ENCODE measurements around the gene PRKAG2. TPM values are rescaled to one million over a fixed set of nuclear protein-coding genes. Genes with fewer than 3 reads are reported as not detected.

Gene PRKAG2
- total and polyA plus RNA-seq, 9 donors, result 9.3 to 37.7 (median 22.6) TPM

- no peaks in the 10 kb centered on the region for H3K4me1 ChIP-seq (ENCODE audit: insufficient read depth)
- no peak for TF ChIP-seq POLR2A (IDR thresholded peaks at IDR 0.05)
- no peak for TF ChIP-seq CTCF (IDR thresholded peaks at IDR 0.05)
- TF ChIP-seq EP300 (IDR thresholded peaks at IDR 0.05), result no peak
- intact Hi-C loops (cut with DNase I), result no loop called here
- no peaks in the 10 kb centered on the region for H3K9me3 ChIP-seq
- H3K4me3 ChIP-seq, result no peak overlapping the region
- WGBS, 3 donors, result 80 to 88% (median 80%) methylated on average over 17 of the region's 17 CpGs
- H3K36me3 ChIP-seq, result no peaks in the 10 kb centered on the region
- H3K27ac ChIP-seq, result no peak overlapping the region
- no peak for DNase-seq
- H3K27me3 ChIP-seq, result no peaks in the 10 kb centered on the region
Observed at GRCh38 chr7:151810441-151811232, 66.3 kb downstream of the PRKAG2 start.

- no peaks in the 10 kb centered on the region for H3K36me3 ChIP-seq
- no peak for DNase-seq
- no peak overlapping the region for H3K4me3 ChIP-seq
- no peaks in the 10 kb centered on the region for H3K4me1 ChIP-seq (ENCODE audit: insufficient read depth)
- no peaks in the 10 kb centered on the region for H3K9me3 ChIP-seq
- H3K27ac ChIP-seq, result no peak overlapping the region
- intact Hi-C loops (cut with DNase I), result no loop called here
- 76 to 85% (median 85%) methylated on average over 5 of the region's 5 CpGs for WGBS, 3 donors
- TF ChIP-seq EP300 (IDR thresholded peaks at IDR 0.05) (no peak), CTCF (IDR thresholded peaks at IDR 0.05) (no peak)
- no peaks in the 10 kb centered on the region for H3K27me3 ChIP-seq
Observed at GRCh38 chr7:151809864-151810170, 67.1 kb downstream of the PRKAG2 start.

- no peak overlapping the region for H3K27ac ChIP-seq
- intact Hi-C loops (cut with DNase I), result no loop called here
- no peak for DNase-seq
- no peaks in the 10 kb centered on the region for H3K27me3 ChIP-seq
- no peak for TF ChIP-seq POLR2A (IDR thresholded peaks at IDR 0.05)
- no peak for TF ChIP-seq EP300 (IDR thresholded peaks at IDR 0.05)
- TF ChIP-seq CTCF (IDR thresholded peaks at IDR 0.05), result no peak
- H3K4me3 ChIP-seq, result no peak overlapping the region
- 84 to 89% (median 89%) methylated on average over 22 of the region's 22 CpGs for WGBS, 3 donors
- no peaks in the 10 kb centered on the region for H3K36me3 ChIP-seq
- no peaks in the 10 kb centered on the region for H3K4me1 ChIP-seq (ENCODE audit: insufficient read depth)
- H3K9me3 ChIP-seq, result no peaks in the 10 kb centered on the region
Observed at GRCh38 chr7:151809146-151809863, 67.6 kb downstream of the PRKAG2 start.

GRCh38 chr7:151808400-151809145, 68.3 kb downstream of the PRKAG2 start:
- TF ChIP-seq CTCF (IDR thresholded peaks at IDR 0.05) (no peak), EP300 (IDR thresholded peaks at IDR 0.05) (no peak), POLR2A (IDR thresholded peaks at IDR 0.05) (no peak)
- WGBS, 3 donors, result 79 to 86% (median 86%) methylated on average over 24 of the region's 24 CpGs
- DNase-seq, result no peak
- intact Hi-C loops (cut with DNase I), result no loop called here
- Histone ChIP-seq H3K36me3 (no peaks in the 10 kb centered on the region), H3K27ac (no peak overlapping the region), H3K4me3 (no peak overlapping the region), H3K27me3 (no peaks in the 10 kb centered on the region), H3K4me1 (ENCODE audit: insufficient read depth) (no peaks in the 10 kb centered on the region), H3K9me3 (no peaks in the 10 kb centered on the region)
